VCaP (cell line): ENCODE data around the gene TMEM256.

ENCODE experiments used
- H3K27ac ChIP-seq: fragments of 450-650 bp; 2 replicates; pipeline ENCODE4 v1.5.1; 2017
- TF ChIP-seq, protein P1 (sequence below): fragments of 450-650 bp; conservative IDR thresholded peaks from 2 replicates; pipeline ENCODE4 v1.5.1; 2017; ENCODE audit warnings: mild to moderate bottlenecking, moderate library complexity

The TMEM256 gene

DNA sequence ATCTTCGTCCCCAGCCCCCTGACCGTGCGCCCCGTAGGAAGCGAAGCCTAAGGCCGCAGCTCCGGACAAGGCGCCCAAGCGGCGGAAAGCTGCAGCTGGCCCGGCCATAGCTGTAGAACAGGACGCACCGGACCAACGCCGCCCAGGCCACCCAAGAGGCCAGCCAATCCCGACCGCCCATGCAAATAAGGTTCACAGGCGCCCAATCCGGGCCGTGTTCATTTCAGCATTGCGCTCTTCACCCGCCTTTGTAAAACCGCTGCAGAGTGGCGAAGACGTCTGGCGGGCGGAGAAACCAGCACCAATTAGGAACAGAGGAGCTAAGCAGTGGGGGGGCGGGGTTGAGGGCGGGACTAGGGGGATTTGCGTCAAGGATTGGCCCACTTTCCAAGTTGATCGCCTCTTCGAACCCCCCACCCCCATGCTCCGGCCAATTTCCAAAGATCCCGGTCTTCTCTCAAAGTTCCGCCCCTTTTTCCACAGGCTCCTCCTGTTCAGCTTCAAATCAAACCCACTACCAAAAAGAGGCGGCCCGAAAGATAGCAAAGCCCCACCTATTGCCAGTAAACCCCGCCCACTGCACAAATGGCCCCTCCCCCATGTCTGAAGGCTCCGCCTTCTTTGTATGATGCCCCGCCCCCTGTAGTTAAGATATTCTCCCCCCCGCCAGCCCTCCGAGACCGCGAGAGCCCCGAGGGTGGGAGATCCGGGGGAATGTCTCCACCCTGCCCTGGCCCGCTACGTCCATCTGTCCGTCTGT, at the start of gene TMEM256:
Gene TMEM256, minus strand, starts transcription at position 121 of the 760 bp plus-strand sequence. Its CDS starts 13 bp downstream, at position 108.
- H3K27ac ChIP-seq = peak within 1 kb of the TSS; percentile 73

DNA sequence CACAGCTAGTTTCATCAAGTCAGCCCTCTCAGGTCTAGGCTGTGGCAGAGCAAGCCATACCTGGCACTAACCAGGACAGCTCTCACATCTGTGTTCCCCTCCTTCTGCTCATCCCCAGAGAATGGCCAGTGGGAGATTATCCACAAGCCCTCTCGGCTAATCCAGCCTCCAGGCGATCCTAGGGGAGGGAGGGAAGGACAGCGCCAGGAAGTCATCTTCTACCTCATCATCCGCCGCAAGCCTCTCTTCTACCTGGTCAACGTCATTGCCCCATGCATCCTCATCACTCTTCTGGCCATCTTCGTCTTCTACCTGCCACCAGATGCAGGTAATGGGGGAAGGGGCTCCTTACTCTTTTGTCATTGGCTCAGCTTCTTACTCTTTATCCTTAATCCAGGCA, 44.6 kb upstream of the TMEM256 start:
- H3K27ac ChIP-seq = no peak overlapping the region
- TF ChIP-seq, protein P1, sequence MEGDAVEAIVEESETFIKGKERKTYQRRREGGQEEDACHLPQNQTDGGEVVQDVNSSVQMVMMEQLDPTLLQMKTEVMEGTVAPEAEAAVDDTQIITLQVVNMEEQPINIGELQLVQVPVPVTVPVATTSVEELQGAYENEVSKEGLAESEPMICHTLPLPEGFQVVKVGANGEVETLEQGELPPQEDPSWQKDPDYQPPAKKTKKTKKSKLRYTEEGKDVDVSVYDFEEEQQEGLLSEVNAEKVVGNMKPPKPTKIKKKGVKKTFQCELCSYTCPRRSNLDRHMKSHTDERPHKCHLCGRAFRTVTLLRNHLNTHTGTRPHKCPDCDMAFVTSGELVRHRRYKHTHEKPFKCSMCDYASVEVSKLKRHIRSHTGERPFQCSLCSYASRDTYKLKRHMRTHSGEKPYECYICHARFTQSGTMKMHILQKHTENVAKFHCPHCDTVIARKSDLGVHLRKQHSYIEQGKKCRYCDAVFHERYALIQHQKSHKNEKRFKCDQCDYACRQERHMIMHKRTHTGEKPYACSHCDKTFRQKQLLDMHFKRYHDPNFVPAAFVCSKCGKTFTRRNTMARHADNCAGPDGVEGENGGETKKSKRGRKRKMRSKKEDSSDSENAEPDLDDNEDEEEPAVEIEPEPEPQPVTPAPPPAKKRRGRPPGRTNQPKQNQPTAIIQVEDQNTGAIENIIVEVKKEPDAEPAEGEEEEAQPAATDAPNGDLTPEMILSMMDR = no peak

More for the DNA sequence above, at the start of gene TMEM256:
- TF ChIP-seq, protein P1 = no peak

DNA sequence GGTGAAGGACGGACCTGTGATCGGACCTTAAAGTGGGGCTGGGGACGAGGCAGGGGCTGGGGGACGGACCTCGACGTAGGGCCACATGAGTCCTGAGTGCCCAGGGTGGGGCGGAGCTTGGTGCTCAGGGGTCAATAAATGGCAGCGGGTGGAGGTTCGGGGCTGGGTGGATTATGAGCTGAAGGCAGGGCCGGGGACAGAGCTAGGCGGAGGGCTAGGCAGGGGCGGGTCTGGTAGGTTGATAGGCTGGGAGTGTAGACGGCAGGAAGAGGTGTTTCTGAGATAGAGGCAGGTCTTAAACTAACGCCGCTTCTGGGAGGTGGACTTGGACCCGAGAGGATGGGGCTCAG, 41.7 kb upstream of the TMEM256 start:
- TF ChIP-seq, protein P1 = no peak
- H3K27ac ChIP-seq = no peak overlapping the region

DNA sequence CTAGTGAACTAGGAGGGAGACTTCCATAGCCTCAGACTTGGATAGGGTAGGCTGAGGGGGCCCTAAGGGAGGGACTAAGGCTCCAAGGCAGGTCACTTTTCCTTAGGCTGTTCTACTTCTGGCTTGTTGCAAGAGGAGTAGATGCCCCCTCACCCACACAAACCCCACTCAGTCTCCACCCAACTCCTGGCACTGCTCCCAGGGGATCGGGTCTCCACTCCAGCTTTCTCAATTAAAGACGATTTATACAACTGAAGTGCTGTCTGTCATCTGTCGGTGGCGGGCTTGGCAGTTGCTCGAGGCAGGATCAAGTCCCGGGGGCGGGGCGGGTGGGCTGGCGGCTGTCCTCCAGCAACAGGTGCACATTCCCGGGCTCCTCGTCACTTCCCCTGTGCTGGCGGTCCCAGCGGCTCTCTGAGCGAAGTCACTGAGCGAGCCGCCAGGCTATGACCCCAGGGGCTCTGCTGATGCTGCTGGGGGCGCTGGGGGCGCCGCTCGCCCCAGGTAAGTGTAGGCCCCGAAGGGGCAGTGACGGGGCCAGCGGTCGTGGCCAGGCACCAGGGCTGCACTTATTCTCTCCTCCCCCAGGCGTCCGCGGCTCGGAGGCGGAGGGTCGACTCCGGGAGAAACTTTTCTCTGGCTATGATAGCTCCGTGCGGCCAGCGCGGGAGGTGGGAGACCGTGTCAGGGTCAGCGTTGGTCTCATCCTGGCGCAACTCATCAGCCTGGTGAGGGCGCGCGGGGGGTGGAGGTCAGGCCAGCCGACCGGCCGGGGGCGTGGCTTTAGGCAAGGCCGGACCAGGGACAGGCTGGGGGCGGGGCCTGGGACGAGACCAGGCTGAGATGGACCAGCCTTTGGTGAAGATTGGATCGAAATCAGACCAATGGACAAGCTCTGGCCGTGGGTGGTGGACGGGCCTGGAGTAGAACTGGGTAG, 41.1 kb upstream of the TMEM256 start, which contains the start of gene CHRNB1:
Gene CHRNB1, plus strand, starts transcription at position 380 of the 937 bp plus-strand sequence. Its CDS starts 67 bp downstream, at position 447.
- TF ChIP-seq, protein P1 = no peak
- H3K27ac ChIP-seq = no peak within 1 kb of the TSS

DNA sequence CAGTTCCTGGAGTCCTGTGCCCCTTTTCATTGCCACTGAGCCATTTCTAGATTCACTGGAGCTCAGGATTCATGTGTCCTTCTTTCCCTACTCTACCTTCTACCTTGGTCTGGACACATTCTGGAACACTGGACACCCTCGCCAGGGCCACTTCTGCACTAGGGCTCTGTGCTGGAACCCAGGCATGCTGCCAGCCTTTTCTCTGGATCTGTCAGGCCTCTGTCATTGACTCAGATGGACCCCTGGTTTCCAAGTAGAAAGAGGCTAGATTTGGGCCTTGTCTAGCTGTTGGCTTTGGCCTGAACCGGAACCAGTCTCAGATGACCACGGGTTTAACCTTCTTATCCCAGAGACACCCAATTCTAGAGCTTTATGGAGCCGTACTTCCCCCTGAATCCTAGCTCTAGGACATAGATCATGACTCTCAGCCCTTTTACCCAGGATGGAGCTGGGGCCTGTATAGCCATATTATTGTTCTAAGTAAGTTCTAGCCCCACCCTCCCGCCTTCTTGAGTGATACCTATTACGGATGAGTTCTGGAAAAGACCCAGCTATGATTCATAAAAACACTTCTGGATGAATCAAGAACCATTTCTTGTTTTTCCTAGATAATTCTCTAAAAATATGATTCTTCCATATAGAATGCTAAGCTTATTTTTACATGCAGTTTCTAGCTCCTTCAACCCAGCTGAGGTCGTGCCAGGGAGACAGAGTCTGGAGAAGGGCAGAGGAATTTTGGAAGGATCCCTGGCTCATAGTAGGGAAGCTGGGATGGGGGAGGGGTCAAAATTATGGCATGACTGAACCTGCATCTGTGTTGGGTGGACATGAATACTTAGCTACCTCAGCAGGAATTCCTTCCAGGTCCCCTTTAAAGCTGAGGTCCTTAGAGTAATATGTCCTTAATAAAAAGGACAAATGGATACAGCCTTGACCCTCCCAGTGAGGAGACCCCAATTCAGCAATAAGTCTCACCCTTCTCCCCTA, 39.9 kb upstream of the TMEM256 start:
- TF ChIP-seq, protein P1 = no peak
- H3K27ac ChIP-seq = no peak overlapping the region

DNA sequence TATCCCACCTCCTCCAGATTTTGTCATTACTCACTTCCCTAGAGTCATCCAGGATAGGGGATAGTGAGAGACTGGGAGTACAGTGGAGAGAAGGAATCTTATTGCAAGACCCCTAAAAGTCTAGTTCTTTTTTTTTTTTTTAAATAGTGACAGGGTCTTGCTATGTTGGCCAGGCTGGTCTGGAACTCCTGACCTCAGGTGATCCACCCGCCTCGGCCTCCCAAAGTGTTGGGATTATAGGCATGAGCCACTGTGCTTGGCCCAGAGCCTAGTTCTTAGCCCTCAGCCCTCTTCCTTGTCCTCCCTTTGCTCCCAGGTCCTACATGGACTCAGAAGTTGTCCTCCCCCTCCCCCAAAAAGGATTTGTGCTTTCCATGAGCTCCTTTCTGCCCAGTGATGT, 38.2 kb upstream of the TMEM256 start:
- TF ChIP-seq, protein P1 = no peak
- no peak overlapping the region for H3K27ac ChIP-seq
